22Rv1 (cell line): ENCODE results near the gene BRDT.

Experiments
- ZFX ChIP-seq: fragments of 450-650 bp; IDR thresholded peaks from 2 replicates; pipeline ENCODE4 v1.6.1; 2017; ENCODE audit warnings: antibody characterized with exemption, borderline replicate concordance
- TF ChIP-seq, protein P1 (sequence below): fragments of 450-650 bp; IDR thresholded peaks from 2 replicates; pipeline ENCODE4 v1.5.1; 2017; ENCODE audit warnings: mild to moderate bottlenecking

DNA sequence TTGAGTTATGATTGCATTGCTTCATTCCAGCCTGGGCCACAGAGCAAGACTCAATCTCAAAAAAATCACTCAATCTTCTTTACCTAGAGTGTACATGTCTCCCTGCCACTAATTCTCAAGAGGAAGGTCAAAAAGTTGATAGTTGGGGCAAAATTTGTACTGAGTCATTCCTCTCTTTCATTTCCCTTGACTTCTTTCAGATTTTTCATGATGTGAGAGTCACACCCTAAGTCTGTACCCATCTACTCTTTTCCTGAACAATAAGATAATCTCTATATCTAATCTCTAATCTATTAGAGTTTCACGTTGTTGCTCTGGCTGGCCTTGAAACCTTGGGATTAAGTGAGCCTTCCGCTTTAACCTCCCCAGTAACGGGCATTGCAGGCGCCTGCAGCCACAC, 1.1 kb upstream of the BRDT start:
- TF ChIP-seq, protein P1, sequence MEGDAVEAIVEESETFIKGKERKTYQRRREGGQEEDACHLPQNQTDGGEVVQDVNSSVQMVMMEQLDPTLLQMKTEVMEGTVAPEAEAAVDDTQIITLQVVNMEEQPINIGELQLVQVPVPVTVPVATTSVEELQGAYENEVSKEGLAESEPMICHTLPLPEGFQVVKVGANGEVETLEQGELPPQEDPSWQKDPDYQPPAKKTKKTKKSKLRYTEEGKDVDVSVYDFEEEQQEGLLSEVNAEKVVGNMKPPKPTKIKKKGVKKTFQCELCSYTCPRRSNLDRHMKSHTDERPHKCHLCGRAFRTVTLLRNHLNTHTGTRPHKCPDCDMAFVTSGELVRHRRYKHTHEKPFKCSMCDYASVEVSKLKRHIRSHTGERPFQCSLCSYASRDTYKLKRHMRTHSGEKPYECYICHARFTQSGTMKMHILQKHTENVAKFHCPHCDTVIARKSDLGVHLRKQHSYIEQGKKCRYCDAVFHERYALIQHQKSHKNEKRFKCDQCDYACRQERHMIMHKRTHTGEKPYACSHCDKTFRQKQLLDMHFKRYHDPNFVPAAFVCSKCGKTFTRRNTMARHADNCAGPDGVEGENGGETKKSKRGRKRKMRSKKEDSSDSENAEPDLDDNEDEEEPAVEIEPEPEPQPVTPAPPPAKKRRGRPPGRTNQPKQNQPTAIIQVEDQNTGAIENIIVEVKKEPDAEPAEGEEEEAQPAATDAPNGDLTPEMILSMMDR, result no peak
- no peak for TF ChIP-seq ZFX
